Psoas muscle (tissue), 8 donors: ENCODE measurements around the gene BBS9. TPM values are rescaled to one million over a fixed set of nuclear protein-coding genes. Genes with fewer than 3 reads are reported as not detected.
"Not testable (repeated sequence)": the region's sequence is repeated elsewhere in the genome, so short reads cannot be mapped to it uniquely, and the experiment has no call there.

Experiments
- ATAC-seq, 4 donors: fragments of 200-7000 bp; cut with Tn5 transposase; one replicate each; pipeline ENCODE4 v1.9.1; 2020; ENCODE audit warnings: moderate library complexity in 3 of 4, mild to moderate bottlenecking in 2 of 4
- DNase-seq, 2 donors: peaks; one replicate each; pipeline ENCODE4 v3.0.0-alpha.2; 2020
- H3K27ac ChIP-seq: fragments of 200-600 bp; one replicate; pipeline ENCODE4 v1.8.0; 2022
- H3K27me3 ChIP-seq, 3 donors: fragments of 200-600 bp in 1 of 3; one replicate each; pipeline versions ENCODE4 v1.6.1 to v1.8.0; 2013 to 2022; ENCODE audit warnings: low read length in 2 of 3, mild to moderate bottlenecking in 2 of 3, moderate library complexity in 1 of 3; ENCODE audit not compliant: insufficient read depth in 3 of 3
- H3K36me3 ChIP-seq, 2 donors: fragments of 200-600 bp in 1 of 2; one replicate each; pipeline versions ENCODE4 v1.6.1 to v1.8.0; 2013 to 2022; ENCODE audit warnings: low read depth in 1 of 2, mild to moderate bottlenecking in 1 of 2, moderate library complexity in 1 of 2; ENCODE audit not compliant: insufficient read depth in 1 of 2
- H3K4me1 ChIP-seq: fragments of 200-600 bp; one replicate; pipeline ENCODE4 v1.8.0; 2022
- H3K4me3 ChIP-seq: fragments of 200-600 bp; one replicate; pipeline ENCODE4 v1.8.0; 2022; ENCODE audit warnings: mild to moderate bottlenecking
- H3K9me3 ChIP-seq: fragments of 200-600 bp; one replicate; pipeline ENCODE4 v1.8.0; 2022
- WGBS, 3 donors: extraction: QIAGEN DNeasy Blood & Tissue Kit; methylation state at CpG; one replicate each; pipeline versions ENCODE4 v1.1.6 to v1.1.7; 2013; 5-methylcytosine and 5-hydroxymethylcytosine counted together
- intact Hi-C, 2 donors: fragments of 100-400 bp; cut with DNase I; formaldehyde crosslinking; loops; one replicate each; pipeline versions ENCODE4 v1.11.0 to v1.14.2; 2022
- polyA plus RNA-seq, 3 donors: library from polyadenylated mRNA; stranded (reverse); fragments of 200-250 nt; gene quantifications; one replicate each; pipeline ENCODE4 v1.2.3, GENCODE V29; 2013
- total RNA-seq, 4 donors: library from RNA; stranded (reverse); fragmentation: NEBNext Ultra II Directional in 2 of 4; extraction: Animal tissue kit (Norgen Biotek cat#: 25700) in 2 of 4; gene quantifications; one replicate each; pipeline versions ENCODE4 v1.2.1 to v1.2.4, GENCODE V29; 2021 to 2023
- TF ChIP-seq, protein P1 (sequence below): fragments of 200-600 bp; IDR thresholded peaks from one replicate; pipeline ENCODE4 v1.8.0; 2022; ENCODE audit warnings: antibody characterized with exemption
- donor health status: healthy with polysubstance abuse.
- donor health status: DM: no; HTN: no; CAD: no; lungs with moderate emphysema.
- donor health status: Bipolar disorder and iron deficiency.
- donor health status: healthy.
- donor health status: DM: yes; HTN: yes; CAD: no.
- donor health status: DM: no; HTN: no; CAD: no.
- donor health status: DM: no; HTN: no; CAD: no.
- donor health status: DM: yes; HTN: yes; CAD: no.

The BBS9 gene
- total and polyA plus RNA-seq, 7 donors, result 2.7 to 7.3 (median 4.1) TPM

DNA sequence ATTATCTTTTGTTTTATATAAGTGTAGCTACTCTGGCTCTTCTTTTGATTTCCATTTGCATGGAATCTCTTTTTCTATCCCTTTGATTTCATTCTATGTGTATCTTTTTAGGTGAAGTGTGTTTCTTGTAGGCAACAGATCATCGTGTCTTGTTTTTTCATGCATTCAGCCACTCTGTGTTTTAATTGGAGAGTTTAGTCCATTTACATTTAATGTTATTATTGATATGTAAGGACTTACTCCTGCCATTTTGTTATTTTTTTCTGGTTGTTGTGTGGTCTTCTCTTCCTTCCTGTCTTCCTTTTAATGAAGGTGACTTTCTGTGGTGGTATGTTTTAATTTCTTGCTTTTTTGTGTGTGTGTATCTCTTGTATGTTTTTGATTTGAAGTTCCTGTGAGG lies 81.6 kb downstream of the BBS9 start:
- H3K9me3 ChIP-seq, result peaks cover 4% of the 10 kb centered on the region
- H3K36me3 ChIP-seq, result no peaks in the 10 kb centered on the region
- TF ChIP-seq, protein P1, sequence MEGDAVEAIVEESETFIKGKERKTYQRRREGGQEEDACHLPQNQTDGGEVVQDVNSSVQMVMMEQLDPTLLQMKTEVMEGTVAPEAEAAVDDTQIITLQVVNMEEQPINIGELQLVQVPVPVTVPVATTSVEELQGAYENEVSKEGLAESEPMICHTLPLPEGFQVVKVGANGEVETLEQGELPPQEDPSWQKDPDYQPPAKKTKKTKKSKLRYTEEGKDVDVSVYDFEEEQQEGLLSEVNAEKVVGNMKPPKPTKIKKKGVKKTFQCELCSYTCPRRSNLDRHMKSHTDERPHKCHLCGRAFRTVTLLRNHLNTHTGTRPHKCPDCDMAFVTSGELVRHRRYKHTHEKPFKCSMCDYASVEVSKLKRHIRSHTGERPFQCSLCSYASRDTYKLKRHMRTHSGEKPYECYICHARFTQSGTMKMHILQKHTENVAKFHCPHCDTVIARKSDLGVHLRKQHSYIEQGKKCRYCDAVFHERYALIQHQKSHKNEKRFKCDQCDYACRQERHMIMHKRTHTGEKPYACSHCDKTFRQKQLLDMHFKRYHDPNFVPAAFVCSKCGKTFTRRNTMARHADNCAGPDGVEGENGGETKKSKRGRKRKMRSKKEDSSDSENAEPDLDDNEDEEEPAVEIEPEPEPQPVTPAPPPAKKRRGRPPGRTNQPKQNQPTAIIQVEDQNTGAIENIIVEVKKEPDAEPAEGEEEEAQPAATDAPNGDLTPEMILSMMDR, result no peak
- intact Hi-C loops, result no loop called here
- DNase-seq, result no peak
- H3K27ac ChIP-seq, result no peak overlapping the region
- WGBS, 3 donors, result 97 to 99% (median 97%) methylated on average over 1 of the region's 1 CpG
- H3K4me3 ChIP-seq, result no peak overlapping the region
- no peaks in the 10 kb centered on the region for H3K4me1 ChIP-seq
- H3K27me3 ChIP-seq, result no peaks in the 10 kb centered on the region
- no peak for ATAC-seq

DNA sequence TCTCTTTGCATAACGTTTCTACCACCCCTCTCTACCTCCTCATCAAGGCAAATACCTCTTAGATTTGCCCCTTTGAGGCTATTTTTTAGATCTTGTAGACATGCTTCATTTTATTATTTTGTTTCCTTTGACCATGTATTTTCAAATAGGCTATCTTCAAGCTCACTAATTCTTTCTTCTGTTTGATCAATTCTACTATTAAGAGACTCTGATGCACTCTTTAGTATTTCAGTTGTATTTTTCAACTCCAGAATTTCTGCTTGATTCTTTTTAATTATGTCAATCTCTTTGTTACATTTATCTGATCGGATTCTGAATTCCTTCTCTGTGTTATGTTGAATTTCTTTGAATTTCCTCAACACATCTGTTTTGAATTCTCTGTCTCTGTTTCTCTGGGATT lies 82.8 kb downstream of the BBS9 start:
- intact Hi-C loops, result no loop called here

DNA sequence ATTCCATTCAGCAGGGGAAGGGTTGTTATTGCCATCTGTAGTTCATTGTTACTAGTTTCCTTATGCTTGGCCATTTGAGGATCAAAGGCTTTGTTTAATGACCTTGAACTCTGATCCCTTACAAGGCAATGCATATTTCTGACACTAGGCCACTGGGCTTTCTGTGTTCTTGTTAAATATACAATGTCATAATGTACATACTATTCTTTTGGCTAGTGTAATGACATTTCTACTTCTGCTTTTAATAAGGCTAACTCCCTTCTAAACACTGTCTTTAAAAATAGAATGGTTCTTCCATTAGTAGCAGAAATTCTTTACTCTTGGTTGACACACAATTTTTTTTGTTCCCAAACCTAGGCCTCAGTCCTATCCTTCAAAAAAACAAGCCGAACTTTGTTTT lies 86.6 kb downstream of the BBS9 start:
- no peaks in the 10 kb centered on the region for H3K4me1 ChIP-seq
- H3K36me3 ChIP-seq, result no peaks in the 10 kb centered on the region
- TF ChIP-seq, protein P1, result no peak
- intact Hi-C loops, result no loop called here
- no peaks in the 10 kb centered on the region for H3K9me3 ChIP-seq
- no peak for DNase-seq
- no peak overlapping the region for H3K4me3 ChIP-seq
- 77 to 84% (median 81%) methylated on average over 1 of the region's 1 CpG for WGBS, 3 donors
- no peaks in the 10 kb centered on the region for H3K27me3 ChIP-seq
- no peak overlapping the region for H3K27ac ChIP-seq
- no peak for ATAC-seq

More for the DNA sequence above, 82.8 kb downstream of the BBS9 start:
- no peaks in the 10 kb centered on the region for H3K27me3 ChIP-seq
- no peaks in the 10 kb centered on the region for H3K4me1 ChIP-seq
- WGBS, 3 donors, result 81 to 85% (median 82%) methylated on average over 2 of the region's 2 CpGs
- ATAC-seq (no peak), DNase-seq (no peak)
- peaks cover 4% of the 10 kb centered on the region for H3K9me3 ChIP-seq
- no peak overlapping the region for H3K27ac ChIP-seq
- no peaks in the 10 kb centered on the region for H3K36me3 ChIP-seq
- no peak overlapping the region for H3K4me3 ChIP-seq
- TF ChIP-seq, protein P1, result no peak

DNA sequence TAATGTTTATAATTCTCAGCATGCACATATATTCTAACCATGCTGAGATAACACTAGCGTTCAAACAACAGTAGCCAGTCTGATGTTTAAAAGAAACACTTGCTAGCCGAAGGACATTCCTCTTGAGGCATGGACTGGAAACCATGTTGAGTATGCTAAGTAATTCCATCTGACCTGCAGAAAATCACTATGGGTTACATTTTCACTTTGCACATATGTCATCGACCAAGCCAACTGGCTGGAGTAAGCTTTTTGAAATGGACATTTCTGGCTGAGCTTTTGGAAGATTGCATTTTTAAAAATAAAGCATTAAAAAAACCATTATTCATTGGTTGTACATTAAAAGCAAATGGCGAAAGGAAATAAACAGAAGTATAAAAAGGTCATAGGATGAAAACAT lies 88.2 kb downstream of the BBS9 start:
- 88 to 93% (median 91%) methylated on average over 4 of the region's 4 CpGs for WGBS, 3 donors
- Histone ChIP-seq H3K27ac (no peak overlapping the region), H3K9me3 (no peaks in the 10 kb centered on the region), H3K4me1 (no peaks in the 10 kb centered on the region), H3K36me3 (no peaks in the 10 kb centered on the region), H3K27me3 (no peaks in the 10 kb centered on the region), H3K4me3 (no peak overlapping the region)
- intact Hi-C loops, result no loop called here
- no peak for DNase-seq
- no peak for ATAC-seq
- TF ChIP-seq, protein P1, result no peak

DNA sequence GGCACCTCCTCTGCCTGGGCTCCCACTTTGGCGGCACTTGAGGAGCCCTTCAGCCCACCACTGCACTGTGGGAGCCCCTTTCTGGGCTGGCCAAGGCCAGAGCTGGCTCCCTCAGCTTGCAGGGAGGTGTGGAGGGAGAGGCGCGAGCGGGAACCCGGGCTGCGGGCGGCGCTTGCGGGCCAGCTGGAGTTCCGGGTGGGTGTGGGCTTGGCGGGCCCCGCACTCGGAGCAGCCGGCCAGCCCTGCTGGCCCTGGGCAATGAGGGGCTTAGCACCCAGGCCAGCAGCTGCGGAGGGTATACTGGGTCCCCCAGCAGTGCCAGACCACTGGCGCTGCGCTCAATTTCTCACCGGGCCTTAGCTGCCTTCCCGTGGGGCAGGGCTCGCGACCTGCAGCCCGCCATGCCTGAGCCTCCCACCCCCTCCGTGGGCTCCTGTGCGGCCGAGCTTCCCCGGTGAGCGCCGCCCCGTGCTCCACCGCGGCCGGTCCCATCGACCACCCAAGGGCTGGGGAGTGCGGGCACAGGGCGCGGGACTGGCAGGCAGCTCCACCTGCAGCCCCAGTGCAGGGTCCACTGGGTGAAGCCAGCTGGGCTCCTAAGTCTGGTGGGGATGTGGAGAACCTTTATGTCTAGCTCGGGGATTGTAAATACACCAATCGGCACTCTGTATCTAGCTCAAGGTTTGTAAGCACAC lies 89.6 kb downstream of the BBS9 start:
- ATAC-seq, H3K36me3 ChIP-seq, H3K4me3 ChIP-seq, intact Hi-C loops, H3K9me3 ChIP-seq, H3K27ac ChIP-seq, H3K27me3 ChIP-seq, H3K4me1 ChIP-seq, DNase-seq: not testable (repeated sequence)
- WGBS, 3 donors, result 95 to 99% (median 96%) methylated on average over 28 to 38 of the region's 38 CpGs
